Bronchial epithelial cell (primary cell): ENCODE data around the gene PIK3C2B. TPM values are rescaled to one million over a fixed set of nuclear protein-coding genes. Genes with fewer than 3 reads are reported as not detected.

Source experiments
- DNase-seq: peaks from one replicate; pipeline ENCODE4 v3.0.0-alpha.2; 2010; ENCODE audit warnings: low read depth
- FAIRE-seq: peaks from 2 replicates; lab custom pipeline; 2011; peaks lifted over from hg19 to GRCh38; lab: Jason Lieb, UNC
- H3K27me3 ChIP-seq: 2 replicates; pipeline ENCODE4 v1.5.1; 2011; ENCODE audit warnings: low read length; ENCODE audit not compliant: control insufficient read depth, insufficient read depth
- H3K36me3 ChIP-seq: 2 replicates; pipeline ENCODE4 v1.5.1; 2011; ENCODE audit warnings: low read length; ENCODE audit not compliant: control insufficient read depth, insufficient read depth
- H3K4me3 ChIP-seq: 2 replicates; pipeline ENCODE4 v1.5.1; 2011; ENCODE audit warnings: mild to moderate bottlenecking, low read depth, low read length, control low read depth
- CTCF ChIP-seq: IDR thresholded peaks from 2 replicates; pipeline ENCODE4 v1.5.1; 2011; ENCODE audit warnings: mild to moderate bottlenecking, moderate library complexity, low read length, control low read depth, inconsistent platforms; ENCODE audit not compliant: insufficient read depth, severe bottlenecking
- total RNA-seq: library from RNA; depleted of rRNA; stranded (reverse); fragments of >200 nt; gene quantifications from 2 replicates; pipeline ENCODE4 v1.2.1, GENCODE V29; 2014

Gene PIK3C2B
- total RNA-seq, 1 donor from 2014 or later, result 2.1 TPM

GRCh38 chr1:204455831-204456145, 38.8 kb downstream of the PIK3C2B start:
- FAIRE-seq, result no peak
- H3K27me3 ChIP-seq, result no peaks in the 10 kb centered on the region
- DNase-seq, result no peak
- no peak overlapping the region for H3K4me3 ChIP-seq
- no peak for TF ChIP-seq CTCF
- H3K36me3 ChIP-seq, result peaks cover 10% of the 10 kb centered on the region

GRCh38 chr1:204455063-204455830, 39.4 kb downstream of the PIK3C2B start:
- no peak for TF ChIP-seq CTCF
- FAIRE-seq, result no peak
- peaks cover 10% of the 10 kb centered on the region for H3K36me3 ChIP-seq
- DNase-seq, result no peak
- H3K27me3 ChIP-seq, result no peaks in the 10 kb centered on the region
- H3K4me3 ChIP-seq, result no peak overlapping the region

DNA sequence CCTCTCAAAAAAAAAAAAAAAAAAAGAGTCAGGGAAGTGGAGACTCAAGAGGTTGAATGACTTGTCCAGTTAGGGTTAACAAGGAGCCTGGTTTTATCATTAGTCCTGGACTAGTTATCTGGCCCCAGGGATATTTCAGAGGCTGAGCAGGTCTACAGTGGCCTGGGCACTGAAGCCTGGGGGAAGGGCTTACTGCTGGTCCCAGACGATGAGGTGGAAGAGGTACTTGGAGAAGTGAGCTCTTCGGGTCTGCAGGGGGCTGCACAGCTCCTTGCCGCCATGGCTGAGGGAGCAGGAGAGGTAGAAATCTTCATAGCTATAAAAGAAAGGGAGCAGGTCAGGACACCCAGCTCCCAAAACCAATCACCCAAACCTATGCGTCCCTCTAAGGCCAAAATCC, 40.1 kb downstream of the PIK3C2B start:
- Histone ChIP-seq H3K27me3 (no peaks in the 10 kb centered on the region), H3K4me3 (no peak overlapping the region), H3K36me3 (peaks cover 6% of the 10 kb centered on the region)
- TF ChIP-seq CTCF, result no peak
- no peak for FAIRE-seq
- no peak for DNase-seq

DNA sequence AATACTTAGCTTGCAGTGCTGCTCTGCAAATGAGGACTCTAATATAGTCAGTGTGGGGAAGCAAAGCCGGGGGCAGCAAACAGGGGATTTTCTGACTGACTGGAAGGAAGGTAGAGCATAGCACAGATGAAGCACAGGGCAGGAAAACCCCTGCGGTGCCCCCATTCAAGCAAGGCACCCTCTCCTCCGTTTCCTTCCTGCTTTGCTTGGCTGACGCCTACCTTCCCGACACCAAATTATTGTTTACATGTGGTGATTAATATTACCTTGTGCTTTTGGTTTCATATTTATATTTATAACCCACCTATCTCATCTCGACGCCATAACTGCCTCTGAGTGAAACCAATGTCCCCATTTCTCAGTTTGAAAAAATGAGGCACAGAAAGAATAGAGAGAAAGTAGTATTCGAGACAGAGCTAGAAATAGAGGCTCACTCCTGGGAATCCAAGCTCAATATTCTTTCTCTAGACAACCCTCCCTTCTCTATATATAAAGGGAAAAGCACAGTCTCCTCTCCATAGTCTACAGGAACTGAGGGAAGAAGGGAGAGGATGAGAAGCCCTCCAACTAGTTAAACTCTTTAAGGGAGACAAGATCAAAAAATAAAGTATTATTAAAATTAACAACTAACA, 41.3 kb downstream of the PIK3C2B start:
- FAIRE-seq, result no peak
- no peaks in the 10 kb centered on the region for H3K27me3 ChIP-seq
- no peak overlapping the region for H3K4me3 ChIP-seq
- peak; percentile 14 for DNase-seq
- no peak for TF ChIP-seq CTCF
- peaks cover 6% of the 10 kb centered on the region for H3K36me3 ChIP-seq

DNA sequence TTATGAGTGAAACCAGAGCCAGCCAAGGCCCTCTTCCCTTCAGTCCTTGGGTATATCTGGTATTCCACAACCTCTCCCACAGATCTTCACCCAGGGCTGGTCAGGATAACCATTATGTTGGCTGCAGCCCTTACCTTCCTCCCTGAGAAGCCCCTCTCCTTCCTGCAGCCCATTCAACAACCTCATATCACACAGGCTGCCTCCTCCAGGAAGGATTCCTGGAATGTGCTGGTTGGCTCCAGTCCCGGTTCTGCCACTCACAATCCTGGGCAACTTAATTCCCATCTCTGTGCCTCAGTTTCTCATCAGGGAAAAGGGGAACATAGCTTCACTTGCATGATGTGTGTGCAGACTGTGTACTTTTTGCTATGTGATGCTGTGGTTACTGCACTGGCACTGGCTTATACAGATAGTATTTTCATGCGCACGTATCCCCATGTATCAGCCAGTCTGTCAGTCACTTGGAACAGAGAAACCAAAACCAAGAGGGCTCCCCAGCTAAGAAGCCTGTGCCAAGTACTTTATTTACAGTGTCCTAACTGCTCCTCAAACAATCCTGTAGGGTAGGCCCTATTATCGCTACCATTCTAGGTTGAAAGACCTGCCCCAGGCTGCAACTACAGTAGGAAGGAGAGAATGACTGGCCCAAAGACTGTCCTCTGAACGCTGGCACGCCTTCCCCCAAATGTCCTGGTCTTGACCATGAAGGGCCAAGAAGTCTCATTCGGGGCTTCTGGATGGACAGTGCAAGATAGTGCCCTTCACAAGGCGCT, 43.1 kb downstream of the PIK3C2B start:
- TF ChIP-seq CTCF, result no peak
- Histone ChIP-seq H3K36me3 (peaks cover 10% of the 10 kb centered on the region), H3K27me3 (no peaks in the 10 kb centered on the region), H3K4me3 (no peak overlapping the region)
- DNase-seq, result no peak
- peak; percentile 70 for FAIRE-seq
